GM12878 (cell line): ENCODE measurements around the gene OR6T1. TPM values are rescaled to one million over a fixed set of nuclear protein-coding genes. Genes with fewer than 3 reads are reported as not detected.

Experiments used
- ATAC-seq: fragments of 200-7000 bp; cut with Tn5 transposase; 3 replicates; pipeline ENCODE4 v1.9.1; 2020; ENCODE audit warnings: mild to moderate bottlenecking, moderate library complexity
- Bru-seq: library from RNA; stranded (reverse); fragments of 400-500 nt; gene quantifications from one replicate; lab custom pipeline; 2021; lab: Mats Ljungman, UMichigan
- BruChase-seq, 2 experiments: library from RNA; stranded (reverse); fragments of 400-500 nt; gene quantifications; one replicate each; lab custom pipeline; 2021; lab: Mats Ljungman, UMichigan
- BruUV-seq: library from RNA; stranded (reverse); fragments of 400-500 nt; replicated peaks from 2 replicates; lab custom pipeline; 2021; lab: Mats Ljungman, UMichigan
- CTCF ChIA-PET: fragments of 300-600 bp; sonication (Branson Sonifier 250); formaldehyde crosslinking; extraction: SDS; loops from one replicate; lab custom pipeline; 2021; ENCODE audit warnings: inconsistent platforms; lab: Yijun Ruan, JAX
- POLR2A ChIA-PET: fragments of 350-600 bp; formaldehyde crosslinking; extraction: SDS; loops from one replicate; lab custom pipeline; 2021; ENCODE audit warnings: inconsistent platforms; lab: Charles Lee
- RAD21 ChIA-PET: fragments of 300-600 bp; sonication (Branson Sonifier 250); formaldehyde crosslinking; loops from one replicate; lab custom pipeline; 2023; ENCODE audit warnings: antibody characterized with exemption; ENCODE audit not compliant: unreplicated experiment; lab: Charles Lee
- SMC1A ChIA-PET: fragments of 300-600 bp; sonication (Branson Sonifier 250); formaldehyde crosslinking; loops from one replicate; lab custom pipeline; 2023; ENCODE audit not compliant: unreplicated experiment, uncharacterized antibody; lab: Charles Lee
- DNase-seq: peaks from one replicate; pipeline ENCODE4 v3.0.0-alpha.2; 2011; ENCODE audit warnings: low read depth, low spot score
- FAIRE-seq: peaks from 3 replicates; lab custom pipeline; 2011; peaks lifted over from hg19 to GRCh38; lab: Jason Lieb, UNC
- H2AFZ ChIP-seq: 2 replicates; pipeline ENCODE4 v1.6.0; 2011; ENCODE audit warnings: low read depth, low read length, control low read depth; ENCODE audit not compliant: control insufficient read depth
- H3K27ac ChIP-seq: 2 replicates; pipeline ENCODE4 v1.5.1; 2011; ENCODE audit warnings: control low read depth; ENCODE audit not compliant: control insufficient read depth, insufficient read depth
- H3K27me3 ChIP-seq, 2 experiments: replicated peaks in 1 of 2; 2 replicates each; pipeline versions ENCODE4 v1.6.0 to v1.6.1; 2011; ENCODE audit warnings: low read length in 1 of 2; ENCODE audit not compliant: control insufficient read depth in 2 of 2, insufficient read depth in 2 of 2
- H3K36me3 ChIP-seq, 2 experiments: 2 replicates each; pipeline ENCODE4 v1.5.1; 2011; ENCODE audit warnings: low read length in 1 of 2; ENCODE audit not compliant: control insufficient read depth in 2 of 2, insufficient read depth in 2 of 2
- H3K4me1 ChIP-seq: 2 replicates; pipeline ENCODE4 v1.6.1; 2011; ENCODE audit warnings: mild to moderate bottlenecking, low read length, moderate library complexity, mixed read lengths; ENCODE audit not compliant: control insufficient read depth, insufficient read depth
- H3K4me2 ChIP-seq: 2 replicates; pipeline ENCODE4 v1.6.0; 2011; ENCODE audit warnings: control low read depth; ENCODE audit not compliant: control insufficient read depth, insufficient read depth
- H3K4me3 ChIP-seq: fragments of 200-600 bp; sonication (generic); 2 replicates; pipeline ENCODE4 v1.5.1; 2016
- H3K79me2 ChIP-seq: 2 replicates; pipeline ENCODE4 v1.6.0; 2011; ENCODE audit warnings: low read length; ENCODE audit not compliant: control insufficient read depth, insufficient read depth
- H3K9ac ChIP-seq: 2 replicates; pipeline ENCODE4 v1.8.0; 2011; ENCODE audit warnings: low read length, control low read depth, mixed read lengths; ENCODE audit not compliant: control insufficient read depth, insufficient read depth
- H3K9me3 ChIP-seq: replicated peaks from 3 replicates; pipeline ENCODE4 v1.5.1; 2011; ENCODE audit warnings: mild to moderate bottlenecking, low read length; ENCODE audit not compliant: control insufficient read depth, insufficient read depth
- H4K20me1 ChIP-seq: 2 replicates; pipeline ENCODE4 v1.6.0; 2011; ENCODE audit not compliant: control insufficient read depth, insufficient read depth
- CHD4 ChIP-seq: fragments of 200-600 bp; sonication (generic); IDR thresholded peaks from 2 replicates; pipeline ENCODE4 v1.6.1; 2016; ENCODE audit warnings: mild to moderate bottlenecking
- MEF2B ChIP-seq: fragments of 450-650 bp; IDR thresholded peaks from 2 replicates; pipeline ENCODE4 v1.6.1; 2018; ENCODE audit warnings: mild to moderate bottlenecking, moderate library complexity; ENCODE audit not compliant: partially characterized antibody, poor library complexity, severe bottlenecking
- SMAD5 ChIP-seq: IDR thresholded peaks from 2 replicates; pipeline ENCODE4 v1.6.1; 2016; ENCODE audit warnings: antibody characterized with exemption, low read depth
- YY1 ChIP-seq: IDR thresholded peaks from 2 replicates; pipeline ENCODE4 v1.6.1; 2011; ENCODE audit warnings: low read depth, mild to moderate bottlenecking, low read length
- WGBS: methylation state at CpG from one replicate; pipeline ENCODE4 v1.1.6; 2016; ENCODE audit warnings: low lambda C conversion rate; ENCODE audit not compliant: insufficient replicate concordance, insufficient coverage; ENCODE audit errors: missing lambda C conversion rate; 5-methylcytosine and 5-hydroxymethylcytosine counted together
- in situ Hi-C: fragments of 300-500 bp; cut with MboI; formaldehyde crosslinking; loops from 9 replicates; pipeline ENCODE4 v1.14.3; 2018; ENCODE audit warnings: mixed read lengths
- intact Hi-C: fragments of 100-400 bp; cut with micrococcal nuclease; formaldehyde crosslinking; loops from one replicate; pipeline ENCODE4 v1.14.2; 2022; ENCODE audit not compliant: unreplicated experiment
- long read RNA-seq, 2 experiments: library from polyadenylated mRNA; unstranded; transcript quantifications; one replicate each; pipeline ENCODE4 v2.0.0, GENCODE V29; 2019 to 2020
- polyA minus RNA-seq, 3 experiments: library from RNA; depleted of rRNA, polyadenylated mRNA; stranded (reverse); fragments of >200 nt; gene quantifications; 2 replicates each; pipeline ENCODE4 v1.2.3, GENCODE V29; 2011
- polyA plus RNA-seq, 11 experiments: library from polyadenylated mRNA; depleted of rRNA in 4 of 11; unstranded in 6 of 11; stranded (reverse) in 5 of 11; fragments of >200 nt; fragmentation: Nextera tagmentation in 4 of 11; fragmentation: Illumina TruSeq in 1 of 11; extraction: Ambion mirVana in 4 of 11; extraction: Trizol in 1 of 11; gene quantifications; 1 replicate in 1 of 11; 2 replicates in 10 of 11; pipeline versions ENCODE4 v1.2.1 to v1.2.3, GENCODE V29; 2011 to 2016; ENCODE audit warnings: inconsistent platforms in 2 of 11, missing spikeins in 2 of 11, low read depth in 1 of 11
- total RNA-seq, 4 experiments: library from RNA; depleted of rRNA in 3 of 4; stranded (reverse); fragments of >200 nt in 3 of 4; fragmentation: Illumina TruSeq in 1 of 4; extraction: Trizol in 1 of 4; gene quantifications; 2 replicates each; pipeline versions ENCODE4 v1.2.1 to v1.2.3, GENCODE V29; 2013 to 2021

OR6T1 gene, protein sequence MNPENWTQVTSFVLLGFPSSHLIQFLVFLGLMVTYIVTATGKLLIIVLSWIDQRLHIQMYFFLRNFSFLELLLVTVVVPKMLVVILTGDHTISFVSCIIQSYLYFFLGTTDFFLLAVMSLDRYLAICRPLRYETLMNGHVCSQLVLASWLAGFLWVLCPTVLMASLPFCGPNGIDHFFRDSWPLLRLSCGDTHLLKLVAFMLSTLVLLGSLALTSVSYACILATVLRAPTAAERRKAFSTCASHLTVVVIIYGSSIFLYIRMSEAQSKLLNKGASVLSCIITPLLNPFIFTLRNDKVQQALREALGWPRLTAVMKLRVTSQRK
- not detected in 2 replicates for total RNA-seq (2013; cell fraction: nucleolus; rRNA removed)
- not detected in 2 replicates for total RNA-seq (2014; rRNA removed)
- not detected in 2 replicates for total RNA-seq (2014; rRNA removed; fragmentation: Illumina TruSeq; extraction: Trizol)
- total RNA-seq (2021) = not detected in 2 replicates
- not detected for polyA plus RNA-seq (2011; ENCODE audit: low read depth)
- not detected in 2 replicates for polyA plus RNA-seq (2011; rRNA removed)
- polyA plus RNA-seq (2011; cell fraction: cytosol; rRNA removed) = not detected in 2 replicates
- polyA plus RNA-seq (2011; cell fraction: nucleus; rRNA removed) = not detected in 2 replicates
- not detected in 2 replicates for polyA plus RNA-seq (2012)
- polyA plus RNA-seq (2014; fragmentation: Illumina TruSeq; extraction: Trizol) = not detected in 2 replicates
- polyA plus RNA-seq (2014; fragmentation: Nextera tagmentation; extraction: Ambion mirVana) = not detected
- polyA plus RNA-seq (2014; rRNA removed) = not detected in 2 replicates
- not detected for polyA plus RNA-seq (2016; fragmentation: Nextera tagmentation; extraction: Ambion mirVana)
- not detected in 2 replicates for polyA minus RNA-seq (2011; rRNA and poly(A)+ RNA removed)
- polyA minus RNA-seq (2011; cell fraction: cytosol; rRNA and poly(A)+ RNA removed) = not detected in 2 replicates
- polyA minus RNA-seq (2011; cell fraction: nucleus; rRNA and poly(A)+ RNA removed) = not detected in 2 replicates
- not detected for Bru-seq, nascent RNA
- BruChase-seq, experiment 1, labeled RNA remaining after a 6-hour chase = not detected
- BruChase-seq, experiment 2, labeled RNA remaining after a 2-hour chase = not detected
- long read RNA-seq, experiment 1 = 0 reads
- long read RNA-seq, experiment 2 = 0 reads

- ATAC-seq (no peak), DNase-seq (no peak), FAIRE-seq (no peak)
- Histone ChIP-seq H3K4me3 (no peak within 1 kb of the TSS), H2AFZ (no peak within 1 kb of the TSS), H3K4me1 (no peaks in the 10 kb centered on the region), H3K4me2 (no peak within 1 kb of the TSS), H4K20me1 (no peaks in the 10 kb centered on the region), H3K27me3 (no peaks in the 10 kb centered on the region; a peak in 1 of 4 replicates), H3K9me3 (no peaks in the 10 kb centered on the region), H3K79me2 (no peaks in the 10 kb centered on the region), H3K27ac (no peak within 1 kb of the TSS), H3K36me3 (no peaks in the 10 kb centered on the region), H3K9ac (no peak within 1 kb of the TSS)
- RAD21 ChIA-PET = no interaction called here
- intact Hi-C loops (no loop called here), in situ Hi-C loops (no loop called here)
- SMC1A ChIA-PET = no interaction called here
- no TSS peak for BruUV-seq
- WGBS = 57% methylated on average over 3 of the region's 3 CpGs
- CTCF ChIA-PET = interaction anchor here (0.7 kb wide), 1 partner anchor 15 kb away, joined by 3 read pairs; no protein-coding TSS in a partner anchor
- TF ChIP-seq YY1 = no peak
- no peak for TF ChIP-seq CHD4
- TF ChIP-seq MEF2B = no peak
- no peak for TF ChIP-seq SMAD5
- POLR2A ChIA-PET = no interaction called here
Measured at GRCh38 chr11:123943738-123944137, at the start of gene OR6T1. TSS of gene OR6T1 (minus strand) at chr11:123943838. CDS start at chr11:123943838, 0 bp downstream.
